B cell (primary cell): Measurements from ENCODE around the gene TOR1AIP2. TPM values are rescaled to one million over a fixed set of nuclear protein-coding genes. Genes with fewer than 3 reads are reported as not detected.

Experiments used
- ATAC-seq: fragments of 200-7000 bp; cut with Tn5 transposase; one replicate; pipeline ENCODE4 v1.10.0; 2021; ENCODE audit warnings: low read depth, mild to moderate bottlenecking, moderate number of reproducible peaks, moderate library complexity
- CTCF ChIA-PET: fragments of 350-600 bp; sonication (Branson Sonifier 250); formaldehyde crosslinking; loops from one replicate; lab custom pipeline; 2021; ENCODE audit warnings: antibody characterized with exemption, inconsistent platforms; lab: Charles Lee
- POLR2A ChIA-PET: fragments of 350-600 bp; sonication (Branson Sonifier 250); formaldehyde crosslinking; loops from one replicate; lab custom pipeline; 2021; ENCODE audit warnings: antibody characterized with exemption; lab: Charles Lee
- DNase-seq: peaks from one replicate; pipeline ENCODE4 v3.0.0; 2013
- H2AFZ ChIP-seq: 2 replicates; pipeline ENCODE4 v1.6.1; 2012; ENCODE audit warnings: mild to moderate bottlenecking, low read depth, low read length; ENCODE audit not compliant: insufficient read depth, poor library complexity, severe bottlenecking
- H3K27ac ChIP-seq, 2 donors: 1 replicate in 1 of 2; 2 replicates in 1 of 2; pipeline ENCODE4 v1.5.1; 2012 to 2013; ENCODE audit warnings: low read length in 2 of 2, mild to moderate bottlenecking in 2 of 2, moderate library complexity in 1 of 2
- H3K27me3 ChIP-seq, 4 experiments: fragments of 200-600 bp in 1 of 4; sonication (generic) in 1 of 4; replicated peaks in 1 of 4; 1 replicate in 2 of 4; 2 replicates in 2 of 4; pipeline versions ENCODE4 v1.6.1 to v1.7.0; 2013 to 2016; ENCODE audit warnings: low read length in 3 of 4, mild to moderate bottlenecking in 2 of 4, mixed read lengths in 1 of 4, moderate library complexity in 1 of 4; ENCODE audit not compliant: insufficient read depth in 4 of 4, control insufficient read depth in 3 of 4; ENCODE audit errors: control extremely low read depth in 1 of 4
- H3K36me3 ChIP-seq, 2 experiments: replicated peaks in 1 of 2; 1 replicate in 1 of 2; 2 replicates in 1 of 2; pipeline versions ENCODE4 v1.6.1 to v1.7.1; 2013; ENCODE audit warnings: low read length in 1 of 2; ENCODE audit not compliant: insufficient read depth in 2 of 2, control insufficient read depth in 1 of 2; ENCODE audit errors: control extremely low read depth in 1 of 2, extremely low read depth in 1 of 2
- H3K4me1 ChIP-seq, 2 donors: fragments of 200-600 bp in 1 of 2; sonication (generic) in 1 of 2; 1 replicate in 1 of 2; 2 replicates in 1 of 2; pipeline versions ENCODE4 v1.5.1 to v1.6.1; 2013 to 2017; ENCODE audit warnings: low read length in 2 of 2; ENCODE audit not compliant: control insufficient read depth in 2 of 2, insufficient read depth in 2 of 2
- H3K4me2 ChIP-seq: replicated peaks from 2 replicates; pipeline ENCODE3; 2012; ENCODE audit warnings: mild to moderate bottlenecking, low read depth, low read length; ENCODE audit not compliant: poor library complexity, severe bottlenecking
- H3K4me3 ChIP-seq, 5 experiments: fragments of 200-600 bp in 1 of 5; sonication (generic) in 1 of 5; 1 replicate in 3 of 5; 2 replicates in 2 of 5; pipeline versions ENCODE4 v1.5.1 to v1.7.0; 2011 to 2016; ENCODE audit warnings: low read length in 4 of 5, mild to moderate bottlenecking in 4 of 5, low read depth in 2 of 5, control low read depth in 1 of 5, moderate library complexity in 1 of 5; ENCODE audit not compliant: insufficient read depth in 1 of 5; ENCODE audit errors: control extremely low read depth in 1 of 5, extremely low read depth in 1 of 5
- H3K79me2 ChIP-seq: fragments of 200-600 bp; sonication (generic); one replicate; pipeline ENCODE4 v1.6.0; 2016; ENCODE audit warnings: low read length; ENCODE audit not compliant: control insufficient read depth, insufficient read depth
- H3K9ac ChIP-seq: fragments of 200-600 bp; sonication (generic); 2 replicates; pipeline ENCODE4 v1.6.1; 2017; ENCODE audit warnings: mild to moderate bottlenecking, low read length, moderate library complexity
- H3K9me3 ChIP-seq, 3 donors: one replicate each; pipeline versions ENCODE4 v1.6.1 to v1.7.1; 2013; ENCODE audit warnings: low read length in 2 of 3; ENCODE audit not compliant: control insufficient read depth in 2 of 3, insufficient read depth in 1 of 3; ENCODE audit errors: control extremely low read depth in 1 of 3
- H4K20me1 ChIP-seq: 2 replicates; pipeline ENCODE4 v1.6.0; 2012; ENCODE audit warnings: mild to moderate bottlenecking, low read length; ENCODE audit not compliant: insufficient read depth, control insufficient read depth, poor library complexity, severe bottlenecking
- H3K27ac Mint-ChIP-seq: one replicate; pipeline ENCODE4 v1.8.0; 2021; ENCODE audit warnings: mixed read lengths
- H3K27me3 Mint-ChIP-seq: one replicate; pipeline ENCODE4 v1.8.0; 2021; ENCODE audit warnings: mixed read lengths
- H3K4me1 Mint-ChIP-seq: one replicate; pipeline ENCODE4 v1.8.0; 2021; ENCODE audit warnings: mixed read lengths
- H3K4me3 Mint-ChIP-seq: one replicate; pipeline ENCODE4 v1.8.0; 2021; ENCODE audit warnings: mixed read lengths
- H3K9me3 Mint-ChIP-seq: one replicate; pipeline ENCODE4 v1.8.0; 2022; ENCODE audit warnings: mixed read lengths; ENCODE audit not compliant: insufficient read depth
- EZH2 ChIP-seq: IDR thresholded peaks from 2 replicates; pipeline ENCODE4 v1.6.1; 2012; ENCODE audit warnings: borderline replicate concordance, low read depth, mild to moderate bottlenecking, moderate library complexity, low read length; ENCODE audit not compliant: insufficient read depth, poor library complexity, severe bottlenecking
- WGBS: methylation state at CpG from one replicate; pipeline ENCODE4 v1.1.5; 2013; ENCODE audit warnings: missing lambda C conversion rate; ENCODE audit not compliant: insufficient coverage; 5-methylcytosine and 5-hydroxymethylcytosine counted together
- intact Hi-C: fragments of 100-400 bp; cut with micrococcal nuclease; formaldehyde crosslinking; loops from one replicate; pipeline ENCODE4 v1.10.0; 2022
- polyA plus RNA-seq: library from polyadenylated mRNA; depleted of rRNA; stranded (reverse); fragments of >200 nt; gene quantifications from 2 replicates; pipeline ENCODE4 v1.2.3, GENCODE V29; 2012
- total RNA-seq, 2 donors: library from RNA; stranded (reverse); fragments of 120-200 nt in 1 of 2; gene quantifications; 1 replicate in 1 of 2; 2 replicates in 1 of 2; pipeline versions ENCODE4 v1.2.3 to v1.2.4, GENCODE V29; 2013 to 2022
- TF ChIP-seq, protein P1 (sequence below): fragments of 200-600 bp; IDR thresholded peaks from one replicate; pipeline ENCODE4 v1.8.0; 2022; ENCODE audit warnings: antibody characterized with exemption, mild to moderate bottlenecking

The TOR1AIP2 gene
- total and polyA plus RNA-seq, 2 donors (not counting 1 experiment from before 2014, with no cell fraction given) = 13.6 to 54.4 TPM

DNA sequence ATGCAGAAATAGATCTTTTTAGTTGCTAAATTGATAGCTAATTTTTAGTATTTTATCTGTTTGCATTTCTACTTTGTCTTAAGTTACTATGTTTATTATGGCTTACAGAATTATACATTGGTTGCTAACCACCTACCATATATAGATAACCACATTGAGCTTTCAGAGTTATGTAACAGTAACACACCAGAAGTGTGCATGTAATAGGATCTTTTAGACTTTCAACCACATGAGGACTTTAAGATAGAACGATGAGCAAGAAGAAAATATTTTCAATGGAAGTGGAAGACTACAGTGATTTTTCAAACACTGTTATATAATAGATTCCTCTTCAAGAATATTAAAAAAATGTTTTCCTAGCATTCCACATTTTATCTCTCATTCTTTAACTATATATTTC, 33.3 kb upstream of the TOR1AIP2 start:
- H3K27me3 Mint-ChIP-seq = no peaks in the 10 kb centered on the region
- no peaks in the 10 kb centered on the region for H4K20me1 ChIP-seq
- H3K27ac Mint-ChIP-seq = no peak overlapping the region
- H3K4me2 ChIP-seq = no peak overlapping the region
- H3K9me3 ChIP-seq = peaks cover 0 to 1% (median 0%) of the 10 kb centered on the region in 3 donors
- DNase-seq = no peak
- H3K4me3 ChIP-seq = no peak overlapping the region
- no peaks in the 10 kb centered on the region for H3K27me3 ChIP-seq
- no peaks in the 10 kb centered on the region for H3K4me1 ChIP-seq
- H3K4me3 Mint-ChIP-seq = no peak overlapping the region
- no peaks in the 10 kb centered on the region for H3K9me3 Mint-ChIP-seq
- H3K27ac ChIP-seq = no peak overlapping the region
- H3K36me3 ChIP-seq = peaks cover 20 to 56% of the 10 kb centered on the region in 2 experiments
- H3K79me2 ChIP-seq = peaks cover 8% of the 10 kb centered on the region
- H3K4me1 Mint-ChIP-seq = no peaks in the 10 kb centered on the region
- no peak for ATAC-seq
- ChIA-PET CTCF (interaction anchor here (1.0 to 1.1 kb wide), 2 partner anchors 11 to 17 kb away, joined by 3 read pairs; no protein-coding TSS in a partner anchor), POLR2A (no interaction called here)
- WGBS = no CpG with 5 or more reads among the region's 1 CpG
- H3K9ac ChIP-seq = no peak overlapping the region
- no peak for TF ChIP-seq EZH2
- intact Hi-C loops = no loop called here
- no peak overlapping the region for H2AFZ ChIP-seq

DNA sequence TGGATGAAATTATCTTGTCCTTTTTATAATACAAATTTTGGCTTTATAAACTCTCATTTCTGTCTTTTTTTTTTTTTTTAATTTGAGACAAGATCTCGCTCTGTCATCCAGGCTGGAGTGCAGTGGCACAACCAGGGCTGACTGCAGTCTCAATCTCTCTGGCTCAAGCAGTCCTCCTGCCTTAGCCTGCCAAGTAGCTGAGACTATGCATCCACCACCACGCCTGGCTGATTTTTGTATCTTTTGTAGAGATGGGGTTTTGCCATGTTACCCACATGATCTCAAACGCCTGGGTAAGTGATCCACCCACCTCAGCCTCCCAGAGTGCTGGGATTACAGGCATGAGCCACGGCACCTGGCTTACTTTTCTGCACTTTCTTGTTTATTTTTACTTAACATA, 12.0 kb upstream of the TOR1AIP2 start:
- Histone ChIP-seq H3K4me1 (peaks cover 16 to 38% of the 10 kb centered on the region in 2 donors), H3K27me3 (no peaks in the 10 kb centered on the region), H3K36me3 (peaks cover 19 to 56% of the 10 kb centered on the region in 2 experiments), H3K4me3 (no peak overlapping the region), H3K9me3 (no peaks in the 10 kb centered on the region), H4K20me1 (peaks cover 10% of the 10 kb centered on the region), H3K9ac (no peak overlapping the region), H3K27ac (no peak overlapping the region), H3K4me2 (no peak overlapping the region), H2AFZ (no peak overlapping the region), H3K79me2 (peaks cover 97% of the 10 kb centered on the region)
- Mint-ChIP-seq H3K27ac (no peak overlapping the region), H3K4me3 (no peak overlapping the region), H3K9me3 (no peaks in the 10 kb centered on the region), H3K4me1 (peaks cover 36% of the 10 kb centered on the region), H3K27me3 (no peaks in the 10 kb centered on the region)
- no peak for TF ChIP-seq EZH2
- TF ChIP-seq, protein P1, sequence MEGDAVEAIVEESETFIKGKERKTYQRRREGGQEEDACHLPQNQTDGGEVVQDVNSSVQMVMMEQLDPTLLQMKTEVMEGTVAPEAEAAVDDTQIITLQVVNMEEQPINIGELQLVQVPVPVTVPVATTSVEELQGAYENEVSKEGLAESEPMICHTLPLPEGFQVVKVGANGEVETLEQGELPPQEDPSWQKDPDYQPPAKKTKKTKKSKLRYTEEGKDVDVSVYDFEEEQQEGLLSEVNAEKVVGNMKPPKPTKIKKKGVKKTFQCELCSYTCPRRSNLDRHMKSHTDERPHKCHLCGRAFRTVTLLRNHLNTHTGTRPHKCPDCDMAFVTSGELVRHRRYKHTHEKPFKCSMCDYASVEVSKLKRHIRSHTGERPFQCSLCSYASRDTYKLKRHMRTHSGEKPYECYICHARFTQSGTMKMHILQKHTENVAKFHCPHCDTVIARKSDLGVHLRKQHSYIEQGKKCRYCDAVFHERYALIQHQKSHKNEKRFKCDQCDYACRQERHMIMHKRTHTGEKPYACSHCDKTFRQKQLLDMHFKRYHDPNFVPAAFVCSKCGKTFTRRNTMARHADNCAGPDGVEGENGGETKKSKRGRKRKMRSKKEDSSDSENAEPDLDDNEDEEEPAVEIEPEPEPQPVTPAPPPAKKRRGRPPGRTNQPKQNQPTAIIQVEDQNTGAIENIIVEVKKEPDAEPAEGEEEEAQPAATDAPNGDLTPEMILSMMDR = no peak
- no peak for ATAC-seq
- ChIA-PET POLR2A (no interaction called here), CTCF (interaction anchor here (1.2 kb wide), 1 partner anchor 62 kb away, joined by 3 read pairs; no protein-coding TSS in a partner anchor)
- WGBS = no CpG with 5 or more reads among the region's 4 CpGs
- intact Hi-C loops = loop anchor here (10.0 kb wide), 2 partner anchors 525 to 995 kb away; partner anchors contain the start of gene AXDND1
- no peak for DNase-seq
